Stimulated activated memory B cell treated with anti-CD40 and anti-IgM and Interleukin-4, amounts not matched to agents 10 μg/mL and 1 μg/mL and 100 μg/mL, for 72 hours (primary cell): Measurements from ENCODE around the gene ARHGAP15.

ENCODE experiments used
- ATAC-seq: fragments of 150-1000 bp; cut with Tn5 transposase; 2 replicates; pipeline ENCODE4 v1.10.0; 2021
- H3K27ac Mint-ChIP-seq: one replicate; pipeline ENCODE4 v1.8.0; 2022; ENCODE audit warnings: mild to moderate bottlenecking, mixed read lengths
- H3K27me3 Mint-ChIP-seq: one replicate; pipeline ENCODE4 v1.8.0; 2022; ENCODE audit warnings: mixed read lengths
- H3K36me3 Mint-ChIP-seq: one replicate; pipeline ENCODE4 v1.8.0; 2022; ENCODE audit warnings: mixed read lengths
- H3K4me1 Mint-ChIP-seq: one replicate; pipeline ENCODE4 v1.8.0; 2022; ENCODE audit warnings: mixed read lengths
- H3K4me3 Mint-ChIP-seq: one replicate; pipeline ENCODE4 v1.8.0; 2022; ENCODE audit warnings: mild to moderate bottlenecking, moderate library complexity, mixed read lengths
- H3K9me3 Mint-ChIP-seq: one replicate; pipeline ENCODE4 v1.8.0; 2022; ENCODE audit warnings: mixed read lengths

Gene ARHGAP15

GRCh38 chr2:143640826-143641225, 511.6 kb downstream of the ARHGAP15 start:
- H3K27me3 Mint-ChIP-seq: no peaks in the 10 kb centered on the region
- no peaks in the 10 kb centered on the region for H3K4me1 Mint-ChIP-seq
- H3K9me3 Mint-ChIP-seq: peaks cover 6% of the 10 kb centered on the region
- H3K4me3 Mint-ChIP-seq: no peak overlapping the region
- ATAC-seq: no peak
- peaks cover 62% of the 10 kb centered on the region for H3K36me3 Mint-ChIP-seq
- no peak overlapping the region for H3K27ac Mint-ChIP-seq

DNA sequence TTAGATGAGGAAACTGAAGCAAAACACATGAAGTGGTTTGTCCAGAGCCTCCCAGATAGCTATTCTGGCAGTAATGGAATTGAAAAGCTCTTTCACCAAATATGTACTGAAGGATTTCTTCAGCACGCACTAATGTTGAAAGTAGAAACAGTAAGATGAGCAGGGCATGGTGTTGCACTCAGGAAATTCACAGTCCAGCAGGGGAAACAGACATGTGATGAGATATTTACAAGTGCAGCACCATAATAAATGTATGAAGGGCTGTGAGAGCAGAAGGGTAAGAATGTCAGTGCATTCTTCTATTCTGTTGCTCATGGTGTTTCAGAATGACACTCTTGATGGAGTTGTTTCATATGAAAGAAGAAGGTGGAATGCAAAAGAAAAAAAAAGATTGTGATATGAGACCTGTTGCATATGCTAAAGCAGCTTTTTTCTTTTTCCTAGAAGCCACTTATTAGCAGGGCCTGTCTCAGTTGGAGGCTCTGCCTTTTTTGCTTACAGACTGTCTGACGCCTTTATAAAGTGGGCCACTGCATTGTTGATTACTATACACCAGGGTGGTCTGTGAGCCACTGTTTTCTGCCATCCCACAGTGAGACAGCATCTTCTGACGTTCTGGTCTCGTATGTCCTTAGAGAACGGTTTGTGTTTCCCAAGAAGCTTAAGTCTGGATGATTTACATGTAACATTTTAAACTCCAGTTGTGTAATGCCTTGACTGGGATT, 516.9 kb downstream of the ARHGAP15 start:
- Mint-ChIP-seq H3K9me3 (peaks cover 6% of the 10 kb centered on the region), H3K36me3 (peaks cover 66% of the 10 kb centered on the region), H3K27ac (no peak overlapping the region), H3K4me3 (no peak overlapping the region), H3K27me3 (no peaks in the 10 kb centered on the region), H3K4me1 (no peaks in the 10 kb centered on the region)
- ATAC-seq: no peak

GRCh38 chr2:143649226-143649740, 520.1 kb downstream of the ARHGAP15 start:
- no peak for ATAC-seq
- Mint-ChIP-seq H3K9me3 (peaks cover 13% of the 10 kb centered on the region), H3K4me3 (no peak overlapping the region), H3K4me1 (no peaks in the 10 kb centered on the region), H3K36me3 (peaks cover 68% of the 10 kb centered on the region), H3K27ac (no peak overlapping the region), H3K27me3 (no peaks in the 10 kb centered on the region)

DNA sequence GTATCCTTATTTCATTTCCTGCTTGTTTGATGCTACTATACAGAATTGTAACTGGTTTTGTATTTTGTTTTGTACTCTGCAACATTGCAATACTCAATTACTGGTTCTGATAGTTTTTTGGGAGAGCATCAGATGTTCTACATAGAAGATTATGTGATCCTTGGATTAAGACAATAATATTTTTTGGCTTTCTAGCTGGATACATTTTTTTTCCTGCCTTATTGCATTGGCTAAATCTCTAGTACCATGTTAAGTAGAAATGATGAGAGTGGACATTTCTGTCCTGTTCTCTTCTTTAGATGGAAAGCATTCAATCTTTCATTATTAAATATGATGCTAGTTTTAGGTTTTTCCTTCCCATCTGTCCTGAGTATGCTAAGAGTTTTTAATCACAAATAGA, 523.5 kb downstream of the ARHGAP15 start:
- Mint-ChIP-seq H3K9me3 (peaks cover 13% of the 10 kb centered on the region), H3K36me3 (peaks cover 74% of the 10 kb centered on the region), H3K4me3 (no peak overlapping the region), H3K4me1 (no peaks in the 10 kb centered on the region), H3K27me3 (no peaks in the 10 kb centered on the region), H3K27ac (no peak overlapping the region)
- no peak for ATAC-seq

- ATAC-seq: no peak
- no peak overlapping the region for H3K27ac Mint-ChIP-seq
- H3K4me3 Mint-ChIP-seq: no peak overlapping the region
- H3K36me3 Mint-ChIP-seq: peaks cover 11% of the 10 kb centered on the region
- H3K9me3 Mint-ChIP-seq: peaks cover 7% of the 10 kb centered on the region
- H3K4me1 Mint-ChIP-seq: no peaks in the 10 kb centered on the region
- no peaks in the 10 kb centered on the region for H3K27me3 Mint-ChIP-seq
Observed at GRCh38 chr2:143668234-143668633, 539.0 kb downstream of the ARHGAP15 start.

- Mint-ChIP-seq H3K9me3 (no peaks in the 10 kb centered on the region), H3K4me1 (peaks cover 22% of the 10 kb centered on the region), H3K27ac (no peak overlapping the region), H3K27me3 (no peaks in the 10 kb centered on the region), H3K36me3 (peaks cover 50% of the 10 kb centered on the region), H3K4me3 (no peak overlapping the region)
- no peak for ATAC-seq
Observed at GRCh38 chr2:143674051-143674450, 544.8 kb downstream of the ARHGAP15 start.

- ATAC-seq: no peak
- Mint-ChIP-seq H3K27me3 (no peaks in the 10 kb centered on the region), H3K9me3 (no peaks in the 10 kb centered on the region), H3K4me3 (no peak overlapping the region), H3K4me1 (peaks cover 22% of the 10 kb centered on the region), H3K27ac (no peak overlapping the region), H3K36me3 (peaks cover 46% of the 10 kb centered on the region)
Observed at GRCh38 chr2:143675021-143675420, 545.8 kb downstream of the ARHGAP15 start.

DNA sequence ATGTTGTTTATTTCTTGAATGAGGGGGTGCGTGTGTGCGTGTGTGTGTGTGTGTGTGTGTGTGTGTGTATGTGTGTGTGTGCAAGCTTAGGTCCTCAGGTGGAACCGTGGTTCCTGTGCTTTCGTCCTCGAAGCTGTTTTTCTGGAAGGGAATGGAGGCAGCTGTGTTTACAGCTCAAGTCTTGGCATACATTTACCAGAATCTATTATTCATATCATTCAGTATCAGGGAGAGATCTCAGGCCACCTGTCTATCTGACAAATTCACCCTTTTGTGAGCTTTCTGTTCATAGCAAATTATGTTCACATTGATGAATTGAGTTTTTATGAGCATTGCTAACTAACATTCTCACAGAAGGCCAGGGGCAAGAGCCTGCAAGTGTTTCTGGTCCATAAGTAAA, 550.4 kb downstream of the ARHGAP15 start:
- ATAC-seq: no peak
- H3K4me1 Mint-ChIP-seq: peaks cover 17% of the 10 kb centered on the region

GRCh38 chr2:143680885-143681405, 551.7 kb downstream of the ARHGAP15 start:
- Mint-ChIP-seq H3K36me3 (peaks cover 19% of the 10 kb centered on the region), H3K9me3 (no peaks in the 10 kb centered on the region), H3K27ac (peak overlapping the region; percentile 22), H3K27me3 (no peaks in the 10 kb centered on the region), H3K4me1 (peaks cover 11% of the 10 kb centered on the region), H3K4me3 (no peak overlapping the region)
- no peak for ATAC-seq

More for the DNA sequence above, 550.4 kb downstream of the ARHGAP15 start:
- Mint-ChIP-seq H3K36me3 (peaks cover 30% of the 10 kb centered on the region), H3K4me3 (no peak overlapping the region), H3K9me3 (no peaks in the 10 kb centered on the region), H3K27ac (no peak overlapping the region), H3K27me3 (no peaks in the 10 kb centered on the region)

DNA sequence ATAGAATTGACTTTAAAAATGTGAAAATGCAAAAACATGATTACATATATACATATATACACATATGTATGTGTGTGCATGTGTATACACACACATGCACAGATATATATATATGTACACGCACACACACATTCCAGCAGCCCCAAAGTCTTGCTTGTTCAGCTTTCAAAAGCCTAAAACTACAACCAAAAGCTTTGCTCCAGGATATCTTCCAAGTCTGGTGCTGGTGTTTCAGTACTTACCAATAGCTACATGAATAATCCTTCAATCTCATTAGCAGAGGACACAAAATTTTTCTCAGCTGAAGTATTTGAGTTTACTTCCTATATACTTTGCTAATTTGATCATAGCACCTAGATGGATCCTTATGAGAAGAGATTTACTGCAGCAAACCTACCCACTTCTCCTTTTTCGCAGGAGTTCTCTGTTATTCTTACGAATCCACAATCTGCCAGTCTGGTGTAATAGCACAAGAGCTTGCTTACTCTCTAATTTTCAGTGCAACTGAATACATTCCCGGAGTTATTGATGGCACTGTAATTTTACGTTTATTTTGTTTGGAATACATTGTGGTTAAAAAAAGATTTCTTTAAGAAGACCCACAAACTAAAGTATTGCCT, 553.3 kb downstream of the ARHGAP15 start:
- ATAC-seq: no peak
- no peak overlapping the region for H3K27ac Mint-ChIP-seq

GRCh38 chr2:143683977-143684376, 554.8 kb downstream of the ARHGAP15 start:
- no peak for ATAC-seq
- Mint-ChIP-seq H3K27ac (no peak overlapping the region), H3K27me3 (no peaks in the 10 kb centered on the region), H3K36me3 (peaks cover 3% of the 10 kb centered on the region), H3K4me3 (no peak overlapping the region), H3K4me1 (no peaks in the 10 kb centered on the region), H3K9me3 (no peaks in the 10 kb centered on the region)

More for the DNA sequence above, 553.3 kb downstream of the ARHGAP15 start:
- H3K4me1 Mint-ChIP-seq: peaks cover 2% of the 10 kb centered on the region
- no peaks in the 10 kb centered on the region for H3K9me3 Mint-ChIP-seq
- no peak overlapping the region for H3K4me3 Mint-ChIP-seq
- peaks cover 3% of the 10 kb centered on the region for H3K36me3 Mint-ChIP-seq
- H3K27me3 Mint-ChIP-seq: no peaks in the 10 kb centered on the region

- no peak overlapping the region for H3K27ac Mint-ChIP-seq
- no peaks in the 10 kb centered on the region for H3K9me3 Mint-ChIP-seq
- no peak for ATAC-seq
- no peak overlapping the region for H3K4me3 Mint-ChIP-seq
- no peaks in the 10 kb centered on the region for H3K27me3 Mint-ChIP-seq
- H3K4me1 Mint-ChIP-seq: peaks cover 3% of the 10 kb centered on the region
- H3K36me3 Mint-ChIP-seq: peaks cover 11% of the 10 kb centered on the region
Observed at GRCh38 chr2:143684551-143685320, 555.5 kb downstream of the ARHGAP15 start.

GRCh38 chr2:143685421-143686078, 556.3 kb downstream of the ARHGAP15 start:
- H3K4me3 Mint-ChIP-seq: no peak overlapping the region
- H3K4me1 Mint-ChIP-seq: peaks cover 6% of the 10 kb centered on the region
- peaks cover 12% of the 10 kb centered on the region for H3K36me3 Mint-ChIP-seq
- H3K27ac Mint-ChIP-seq: no peak overlapping the region
- no peaks in the 10 kb centered on the region for H3K9me3 Mint-ChIP-seq
- no peaks in the 10 kb centered on the region for H3K27me3 Mint-ChIP-seq
- ATAC-seq: no peak

DNA sequence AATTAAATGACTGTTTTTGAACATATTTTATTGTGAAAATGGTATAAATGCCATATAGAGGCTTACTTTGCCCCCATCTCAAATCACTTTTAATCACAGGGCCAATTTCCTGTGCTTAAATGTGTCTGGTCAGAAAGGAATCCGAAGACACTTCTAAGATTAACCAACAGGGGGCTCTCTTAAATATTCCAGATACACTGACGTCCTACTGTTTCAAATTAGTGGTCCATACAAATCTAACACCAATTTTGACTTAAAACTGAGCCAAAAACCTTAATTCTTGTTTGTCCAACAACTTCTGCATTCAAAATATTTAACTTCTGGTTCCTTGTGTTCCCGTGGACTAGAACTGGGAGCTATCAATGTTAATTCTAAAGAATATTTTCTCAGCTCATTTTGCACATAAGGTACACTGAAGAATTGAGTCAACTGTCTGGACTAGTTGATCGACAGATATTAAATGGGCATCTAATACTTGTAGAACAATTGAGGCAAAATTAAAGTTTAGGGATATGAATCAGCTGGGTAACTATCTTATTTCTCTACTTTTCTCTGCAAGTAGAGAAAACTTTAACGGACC, 557.5 kb downstream of the ARHGAP15 start:
- ATAC-seq: no peak
- peaks cover 19% of the 10 kb centered on the region for H3K36me3 Mint-ChIP-seq
- H3K27me3 Mint-ChIP-seq: no peaks in the 10 kb centered on the region
- no peak overlapping the region for H3K27ac Mint-ChIP-seq
- H3K4me1 Mint-ChIP-seq: peaks cover 6% of the 10 kb centered on the region
- H3K9me3 Mint-ChIP-seq: no peaks in the 10 kb centered on the region
- no peak overlapping the region for H3K4me3 Mint-ChIP-seq
